GM23338 (cell line): ENCODE data around the gene SERPINB6. TPM values are rescaled to one million over a fixed set of nuclear protein-coding genes. Genes with fewer than 3 reads are reported as not detected.

ENCODE experiments used
- ATAC-seq: fragments of 200-7000 bp; cut with Tn5 transposase; 3 replicates; pipeline ENCODE4 v1.9.1; 2020
- DNase-seq: peaks from one replicate; pipeline ENCODE4 v3.0.0-alpha.2; 2015; ENCODE audit warnings: low spot score
- H2AFZ ChIP-seq: fragments of 200-600 bp; sonication (generic); 2 replicates; pipeline ENCODE4 v1.8.0; 2016; ENCODE audit warnings: antibody characterized with exemption, mild to moderate bottlenecking, moderate library complexity
- H3F3A ChIP-seq: fragments of 200-600 bp; sonication (generic); replicated peaks from 2 replicates; pipeline ENCODE4 v1.8.0; 2017; ENCODE audit warnings: antibody characterized with exemption, mixed run types, low read depth
- H3K27ac ChIP-seq: fragments of 200-600 bp; sonication (generic); 2 replicates; pipeline ENCODE4 v1.6.1; 2016; ENCODE audit warnings: low read depth
- H3K27me3 ChIP-seq: fragments of 200-600 bp; sonication (generic); 2 replicates; pipeline ENCODE4 v1.8.0; 2016; ENCODE audit warnings: mild to moderate bottlenecking, mixed run types, moderate library complexity; ENCODE audit not compliant: insufficient read depth
- H3K36me3 ChIP-seq: fragments of 200-600 bp; sonication (generic); 2 replicates; pipeline ENCODE4 v1.8.0; 2016; ENCODE audit warnings: mild to moderate bottlenecking; ENCODE audit not compliant: insufficient read depth
- H3K4me1 ChIP-seq: fragments of 200-600 bp; sonication (generic); 2 replicates; pipeline ENCODE4 v1.8.0; 2016; ENCODE audit warnings: mild to moderate bottlenecking, moderate library complexity; ENCODE audit not compliant: insufficient read depth
- H3K4me2 ChIP-seq: fragments of 200-600 bp; sonication (generic); 2 replicates; pipeline ENCODE4 v1.7.1; 2017; ENCODE audit warnings: mixed run types
- H3K4me3 ChIP-seq: fragments of 200-600 bp; sonication (generic); 2 replicates; pipeline ENCODE4 v1.6.1; 2016; ENCODE audit warnings: mixed run types
- H3K79me2 ChIP-seq: fragments of 200-600 bp; sonication (generic); replicated peaks from 2 replicates; pipeline ENCODE4 v1.8.0; 2017; ENCODE audit warnings: mild to moderate bottlenecking; ENCODE audit not compliant: insufficient read depth
- H3K9me2 ChIP-seq: fragments of 200-600 bp; sonication (generic); 2 replicates; pipeline ENCODE4 v1.8.0; 2017; ENCODE audit not compliant: insufficient read depth
- H4K20me1 ChIP-seq: fragments of 200-600 bp; sonication (generic); replicated peaks from 2 replicates; pipeline ENCODE4 v1.8.0; 2017; ENCODE audit warnings: mild to moderate bottlenecking; ENCODE audit not compliant: insufficient read depth
- H3K27ac Mint-ChIP-seq: 2 replicates; pipeline ENCODE4 v1.8.0; 2020; ENCODE audit warnings: inconsistent platforms, mild to moderate bottlenecking, moderate library complexity, mixed read lengths
- H3K27me3 Mint-ChIP-seq: 3 replicates; pipeline ENCODE4 v1.8.0; 2022; ENCODE audit warnings: low read depth, mild to moderate bottlenecking, moderate library complexity, mixed read lengths, inconsistent platforms; ENCODE audit not compliant: insufficient read depth, poor library complexity
- H3K36me3 Mint-ChIP-seq: 3 replicates; pipeline ENCODE4 v1.8.0; 2021; ENCODE audit warnings: low read depth, mild to moderate bottlenecking, inconsistent platforms, moderate library complexity, mixed read lengths
- H3K4me1 Mint-ChIP-seq: 3 replicates; pipeline ENCODE4 v1.8.0; 2020; ENCODE audit warnings: mild to moderate bottlenecking, inconsistent platforms, mixed read lengths
- H3K4me3 Mint-ChIP-seq: 3 replicates; pipeline ENCODE4 v1.8.0; 2021; ENCODE audit warnings: moderate library complexity, mild to moderate bottlenecking, inconsistent platforms, mixed read lengths
- H3K9me3 Mint-ChIP-seq: 3 replicates; pipeline ENCODE4 v1.8.0; 2020; ENCODE audit warnings: moderate library complexity, mild to moderate bottlenecking, inconsistent platforms, mixed read lengths
- CREB1 ChIP-seq: fragments of 250-450 bp; sonication (Bioruptor Pico); IDR thresholded peaks from 2 replicates; pipeline ENCODE4 v1.5.0; 2020; ENCODE audit warnings: low read depth, mild to moderate bottlenecking, moderate library complexity
- EZH2 ChIP-seq: fragments of 200-600 bp; sonication (generic); IDR thresholded peaks from one replicate; pipeline ENCODE4 v1.8.0; 2017; ENCODE audit warnings: antibody characterized with exemption, mild to moderate bottlenecking, low read depth; ENCODE audit not compliant: unreplicated experiment
- JUNB ChIP-seq: IDR thresholded peaks from one replicate; pipeline ENCODE4 v1.6.1; 2016; ENCODE audit warnings: antibody characterized with exemption; ENCODE audit not compliant: unreplicated experiment
- POLR2AphosphoS5 ChIP-seq: IDR thresholded peaks from 2 replicates; pipeline ENCODE4 v1.6.1; 2016; ENCODE audit warnings: antibody characterized with exemption, low read depth
- STAT1 ChIP-seq: IDR thresholded peaks from one replicate; pipeline ENCODE4 v1.6.1; 2016; ENCODE audit warnings: antibody characterized with exemption; ENCODE audit not compliant: unreplicated experiment
- ZNF114 ChIP-seq: fragments of 250-450 bp; sonication (Bioruptor Pico); IDR thresholded peaks from 2 replicates; pipeline ENCODE4 v1.5.0; 2020; ENCODE audit warnings: mild to moderate bottlenecking, moderate library complexity
- ZNF331 ChIP-seq: fragments of 250-450 bp; sonication (Bioruptor Pico); IDR thresholded peaks from 2 replicates; pipeline ENCODE4 v1.5.0; 2020; ENCODE audit warnings: low read depth, mild to moderate bottlenecking, moderate library complexity
- polyA plus RNA-seq: library from polyadenylated mRNA; unstranded; fragments of >200 nt; fragmentation: Nextera tagmentation; extraction: Ambion mirVana; gene quantifications from 2 replicates; pipeline ENCODE4 v1.2.1, GENCODE V29; 2016
- total RNA-seq: library from RNA; depleted of rRNA; stranded (reverse); fragments of >200 nt; shearing (Covaris generic); gene quantifications from 2 replicates; pipeline ENCODE4 v1.2.3, GENCODE V29; 2014
- TF ChIP-seq, protein P1 (sequence below): IDR thresholded peaks from 2 replicates; pipeline ENCODE4 v1.6.1; 2016; ENCODE audit warnings: antibody characterized with exemption
- TF ChIP-seq, protein P2 (sequence below), 2 experiments: fragments of 200-600 bp in 1 of 2; sonication (generic) in 1 of 2; conservative IDR thresholded peaks; 2 replicates each; pipeline versions ENCODE4 v1.5.1 to v1.6.1; 2016 to 2017; ENCODE audit warnings: antibody characterized with exemption in 2 of 2, low read depth in 2 of 2, mild to moderate bottlenecking in 2 of 2, moderate library complexity in 1 of 2

The SERPINB6 gene
- total and polyA plus RNA-seq, 2 experiments from 2014 or later, result 25.9 to 38.5 TPM

DNA sequence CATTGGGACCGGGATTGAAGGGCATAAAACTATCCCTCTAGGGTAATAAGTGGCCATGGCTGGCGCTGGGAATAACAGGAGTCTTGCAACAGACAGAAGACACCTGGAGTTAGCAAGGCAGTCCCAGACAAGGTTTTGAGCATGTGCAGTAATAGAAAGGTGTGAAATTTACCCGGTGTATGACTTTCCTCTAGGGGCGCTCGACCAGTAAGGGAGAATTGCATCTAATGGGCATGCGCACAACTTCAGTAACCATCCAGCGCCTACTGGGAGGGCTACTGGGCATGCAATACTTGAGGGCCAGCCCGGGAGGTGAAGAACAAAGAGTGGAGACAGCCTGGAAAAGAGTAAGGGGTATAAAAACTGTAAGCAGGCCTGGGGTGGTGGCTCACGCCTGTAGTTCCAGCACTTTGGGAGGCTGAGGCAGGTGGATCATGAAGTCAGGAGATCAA, 32.7 kb downstream of the SERPINB6 start:
- H2AFZ ChIP-seq, result no peak overlapping the region

DNA sequence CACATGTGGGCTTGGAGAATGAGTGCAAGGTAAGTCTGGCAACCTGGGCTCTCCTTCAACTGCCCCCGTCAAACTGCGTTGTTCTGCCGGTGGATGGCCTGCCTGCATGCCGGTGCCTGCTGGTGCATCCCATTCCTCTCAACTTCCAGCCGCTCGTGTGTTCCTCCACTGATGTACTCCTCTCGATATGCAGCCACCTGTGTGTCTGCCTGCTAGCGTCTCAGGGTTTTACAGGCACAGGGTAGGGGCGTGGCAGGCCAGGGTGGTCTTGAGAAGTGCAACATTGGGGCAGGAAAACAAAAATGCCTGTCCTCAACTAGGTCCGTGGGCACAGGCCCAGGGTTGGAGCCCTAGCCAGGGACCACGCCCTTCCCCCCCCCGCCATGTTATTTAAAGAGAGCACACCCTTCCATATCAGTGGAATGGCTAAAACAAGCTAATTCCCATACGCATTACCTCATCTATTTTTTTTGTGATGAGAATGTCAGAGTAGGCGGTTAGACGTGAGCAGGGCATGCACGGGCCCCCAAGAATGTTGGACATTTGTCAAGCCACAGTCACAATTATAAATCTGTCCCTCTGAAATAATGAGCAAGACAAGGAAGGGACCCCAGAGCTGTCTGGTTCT, 33.2 kb downstream of the SERPINB6 start:
- Histone ChIP-seq H4K20me1 (no peaks in the 10 kb centered on the region), H3K4me2 (no peak overlapping the region), H3K4me1 (peaks cover 6% of the 10 kb centered on the region), H3K79me2 (no peaks in the 10 kb centered on the region), H3K4me3 (no peak overlapping the region), H3K27me3 (no peaks in the 10 kb centered on the region), H3K27ac (no peak overlapping the region), H3F3A (0 out of 2 replicates have a peak, but pooled peaks cover 5% of the 10 kb centered on the region), H3K9me2 (no peaks in the 10 kb centered on the region), H3K36me3 (no peaks in the 10 kb centered on the region), H2AFZ (peak overlapping the region; percentile 23; the same call in 1 of the 2 replicates)
- no peak overlapping the region for H3K4me3 Mint-ChIP-seq
- H3K9me3 Mint-ChIP-seq, result peaks cover 9% of the 10 kb centered on the region; the same call in 2 of the 3 replicates
- H3K4me1 Mint-ChIP-seq, result peaks cover 6% of the 10 kb centered on the region
- no peak for DNase-seq
- no peak overlapping the region for H3K27ac Mint-ChIP-seq
- H3K36me3 Mint-ChIP-seq, result no peaks in the 10 kb centered on the region
- TF ChIP-seq CREB1 (CRISPR knock-in tag) (no peak), JUNB (no peak), STAT1 (no peak), ZNF331 (no peak), POLR2AphosphoS5 (no peak), EZH2 (no peak), ZNF114 (CRISPR knock-in tag) (no peak)
- TF ChIP-seq, protein P1, sequence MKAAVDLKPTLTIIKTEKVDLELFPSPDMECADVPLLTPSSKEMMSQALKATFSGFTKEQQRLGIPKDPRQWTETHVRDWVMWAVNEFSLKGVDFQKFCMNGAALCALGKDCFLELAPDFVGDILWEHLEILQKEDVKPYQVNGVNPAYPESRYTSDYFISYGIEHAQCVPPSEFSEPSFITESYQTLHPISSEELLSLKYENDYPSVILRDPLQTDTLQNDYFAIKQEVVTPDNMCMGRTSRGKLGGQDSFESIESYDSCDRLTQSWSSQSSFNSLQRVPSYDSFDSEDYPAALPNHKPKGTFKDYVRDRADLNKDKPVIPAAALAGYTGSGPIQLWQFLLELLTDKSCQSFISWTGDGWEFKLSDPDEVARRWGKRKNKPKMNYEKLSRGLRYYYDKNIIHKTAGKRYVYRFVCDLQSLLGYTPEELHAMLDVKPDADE, result no peak
- TF ChIP-seq, protein P2, sequence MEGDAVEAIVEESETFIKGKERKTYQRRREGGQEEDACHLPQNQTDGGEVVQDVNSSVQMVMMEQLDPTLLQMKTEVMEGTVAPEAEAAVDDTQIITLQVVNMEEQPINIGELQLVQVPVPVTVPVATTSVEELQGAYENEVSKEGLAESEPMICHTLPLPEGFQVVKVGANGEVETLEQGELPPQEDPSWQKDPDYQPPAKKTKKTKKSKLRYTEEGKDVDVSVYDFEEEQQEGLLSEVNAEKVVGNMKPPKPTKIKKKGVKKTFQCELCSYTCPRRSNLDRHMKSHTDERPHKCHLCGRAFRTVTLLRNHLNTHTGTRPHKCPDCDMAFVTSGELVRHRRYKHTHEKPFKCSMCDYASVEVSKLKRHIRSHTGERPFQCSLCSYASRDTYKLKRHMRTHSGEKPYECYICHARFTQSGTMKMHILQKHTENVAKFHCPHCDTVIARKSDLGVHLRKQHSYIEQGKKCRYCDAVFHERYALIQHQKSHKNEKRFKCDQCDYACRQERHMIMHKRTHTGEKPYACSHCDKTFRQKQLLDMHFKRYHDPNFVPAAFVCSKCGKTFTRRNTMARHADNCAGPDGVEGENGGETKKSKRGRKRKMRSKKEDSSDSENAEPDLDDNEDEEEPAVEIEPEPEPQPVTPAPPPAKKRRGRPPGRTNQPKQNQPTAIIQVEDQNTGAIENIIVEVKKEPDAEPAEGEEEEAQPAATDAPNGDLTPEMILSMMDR (conservative IDR thresholded peaks at IDR 0.05; ENCODE audit: low read depth in 2 of 2), result no peak
- H3K27me3 Mint-ChIP-seq, result peaks cover 4% of the 10 kb centered on the region
- ATAC-seq, result no peak

More for the DNA sequence above, 32.7 kb downstream of the SERPINB6 start:
- peak; percentile 60 for DNase-seq
- no peak overlapping the region for H3K4me2 ChIP-seq
- no peak overlapping the region for H3K27ac Mint-ChIP-seq
- H3K9me2 ChIP-seq, result no peaks in the 10 kb centered on the region
- no peaks in the 10 kb centered on the region for H3K79me2 ChIP-seq
- TF ChIP-seq, protein P2 (conservative IDR thresholded peaks at IDR 0.05; ENCODE audit: low read depth in 2 of 2), result peak; percentile 47 to 49
- TF ChIP-seq CREB1 (CRISPR knock-in tag), result no peak
- peaks cover 10% of the 10 kb centered on the region for H3K4me1 ChIP-seq
- peak; percentile 31; the same call in 2 of the 3 replicates for ATAC-seq
- H3K27me3 Mint-ChIP-seq, result peaks cover 4% of the 10 kb centered on the region
- no peaks in the 10 kb centered on the region for H3K36me3 ChIP-seq
- no peak overlapping the region for H3K27ac ChIP-seq
- H3K27me3 ChIP-seq, result no peaks in the 10 kb centered on the region
- H3K4me3 ChIP-seq, result no peak overlapping the region
- no peak overlapping the region for H3K4me3 Mint-ChIP-seq
- H3K9me3 Mint-ChIP-seq, result peaks cover 9% of the 10 kb centered on the region; the same call in 2 of the 3 replicates
- peaks cover 9% of the 10 kb centered on the region for H3K4me1 Mint-ChIP-seq
- H3F3A ChIP-seq, result 0 out of 2 replicates have a peak, but pooled peaks cover 5% of the 10 kb centered on the region
- no peaks in the 10 kb centered on the region for H4K20me1 ChIP-seq
- no peaks in the 10 kb centered on the region for H3K36me3 Mint-ChIP-seq
